Immature natural killer cell (primary cell): ENCODE data around the gene FNDC3A. TPM values are rescaled to one million over a fixed set of nuclear protein-coding genes. Genes with fewer than 3 reads are reported as not detected.

Experiments used
- DNase-seq, 3 donors: peaks; one replicate each; pipeline ENCODE4 v3.0.0; 2022; ENCODE audit warnings: mixed read lengths in 1 of 3
- H3K27ac Mint-ChIP-seq, 6 donors: one replicate each; pipeline ENCODE4 v1.8.0; 2020; ENCODE audit warnings: mixed read lengths in 6 of 6, mild to moderate bottlenecking in 5 of 6, inconsistent platforms in 4 of 6, moderate library complexity in 3 of 6
- H3K27me3 Mint-ChIP-seq, 3 donors: one replicate each; pipeline ENCODE4 v1.8.0; 2020 to 2021; ENCODE audit warnings: low read depth in 3 of 3, mild to moderate bottlenecking in 3 of 3, mixed read lengths in 3 of 3, moderate library complexity in 3 of 3, inconsistent platforms in 1 of 3
- H3K36me3 Mint-ChIP-seq, 3 donors: one replicate each; pipeline ENCODE4 v1.8.0; 2020; ENCODE audit warnings: mixed read lengths in 3 of 3, inconsistent platforms in 2 of 3, mild to moderate bottlenecking in 2 of 3
- H3K4me1 Mint-ChIP-seq, 2 donors: one replicate each; pipeline ENCODE4 v1.8.0; 2020; ENCODE audit warnings: inconsistent platforms in 2 of 2, mild to moderate bottlenecking in 2 of 2, mixed read lengths in 2 of 2, moderate library complexity in 1 of 2
- H3K4me3 Mint-ChIP-seq, 5 donors: one replicate each; pipeline ENCODE4 v1.8.0; 2020; ENCODE audit warnings: mild to moderate bottlenecking in 5 of 5, mixed read lengths in 5 of 5, inconsistent platforms in 3 of 5, moderate library complexity in 3 of 5
- H3K9me3 Mint-ChIP-seq, 6 donors: one replicate each; pipeline ENCODE4 v1.8.0; 2020; ENCODE audit warnings: mild to moderate bottlenecking in 6 of 6, mixed read lengths in 6 of 6, inconsistent platforms in 4 of 6, moderate library complexity in 3 of 6
- polyA plus RNA-seq, 3 donors: library from polyadenylated mRNA; unstranded; fragments of 300-500 nt; fragmentation: Illumina TruSeq; gene quantifications; one replicate each; pipeline ENCODE4 v1.2.3, GENCODE V29; 2021

The FNDC3A gene
- polyA plus RNA-seq, 3 donors from 2014 or later: 3.5 to 8.1 (median 5.1) TPM

DNA sequence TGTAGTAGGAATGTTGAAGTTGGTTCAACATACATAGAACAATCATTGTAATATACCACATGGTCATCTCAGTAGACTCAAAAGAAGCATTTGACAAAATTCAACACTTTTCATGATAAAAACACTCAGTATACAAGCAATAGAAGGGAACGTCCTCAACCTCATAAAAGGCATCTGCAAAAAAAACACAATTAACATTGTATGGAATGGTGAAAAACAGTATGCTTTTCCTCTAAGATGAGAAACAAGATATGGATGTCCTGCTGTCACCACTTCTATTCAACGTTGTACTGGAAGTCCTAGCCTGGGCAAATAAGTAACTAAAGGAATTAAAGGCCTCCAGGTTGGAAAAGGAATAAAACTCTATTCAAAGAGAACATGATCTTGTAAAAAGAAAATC lies 54.5 kb downstream of the FNDC3A start:
- Mint-ChIP-seq H3K4me1 (no peaks in the 10 kb centered on the region), H3K9me3 (no peaks in the 10 kb centered on the region), H3K27ac (no peak overlapping the region), H3K4me3 (no peak overlapping the region), H3K36me3 (peaks cover 8 to 22% (median 11%) of the 10 kb centered on the region in 3 donors), H3K27me3 (no peaks in the 10 kb centered on the region)
- no peak for DNase-seq

DNA sequence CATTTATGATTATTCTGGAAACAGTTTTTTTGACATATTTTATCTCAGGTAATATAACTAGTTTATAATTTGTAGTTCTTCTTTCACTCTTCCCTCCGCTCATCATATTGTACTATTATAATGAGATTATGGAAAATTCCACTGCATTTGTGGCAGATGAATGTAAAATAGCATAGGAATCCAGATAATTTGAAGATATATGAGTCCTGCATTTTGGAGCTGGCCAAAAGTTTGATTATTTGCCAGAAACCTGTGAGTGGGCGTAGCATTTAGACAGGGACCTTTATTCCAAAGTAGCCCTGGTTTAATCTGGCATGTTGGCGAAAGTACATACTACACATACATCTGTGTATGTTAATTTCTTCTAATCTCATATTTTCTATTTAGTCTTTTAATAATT lies 65.2 kb downstream of the FNDC3A start:
- no peaks in the 10 kb centered on the region for H3K9me3 Mint-ChIP-seq
- DNase-seq: no peak
- H3K36me3 Mint-ChIP-seq: peaks cover 0 to 12% (median 6%) of the 10 kb centered on the region in 3 donors
- no peak overlapping the region for H3K4me3 Mint-ChIP-seq
- no peak overlapping the region for H3K27ac Mint-ChIP-seq
- no peaks in the 10 kb centered on the region for H3K4me1 Mint-ChIP-seq
- H3K27me3 Mint-ChIP-seq: no peaks in the 10 kb centered on the region

DNA sequence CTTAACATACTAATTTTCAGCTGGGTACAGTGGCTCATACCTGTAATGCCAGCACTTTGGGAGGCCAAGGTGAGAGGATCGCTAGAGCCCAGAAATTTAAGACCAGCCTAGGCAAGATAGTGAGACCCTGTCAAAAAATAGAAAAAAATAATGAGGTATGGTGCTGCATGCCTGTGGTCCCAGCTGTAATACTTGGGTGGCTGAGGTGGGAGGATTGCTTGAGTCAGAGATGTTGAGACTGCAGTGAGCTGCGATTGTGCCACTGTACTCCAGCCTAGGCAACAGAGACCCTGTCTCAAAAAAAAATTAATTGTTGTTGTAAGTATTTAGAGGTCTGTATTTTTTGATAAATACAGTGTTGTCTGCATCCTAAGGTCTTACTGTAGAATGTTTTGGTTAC lies 66.8 kb downstream of the FNDC3A start:
- Mint-ChIP-seq H3K9me3 (no peaks in the 10 kb centered on the region), H3K4me3 (no peak overlapping the region), H3K36me3 (peaks cover 0 to 12% (median 7%) of the 10 kb centered on the region in 3 donors), H3K27ac (no peak overlapping the region), H3K4me1 (no peaks in the 10 kb centered on the region), H3K27me3 (no peaks in the 10 kb centered on the region)
- no peak for DNase-seq

GRCh38 chr13:49044008-49044407 lies 68.3 kb downstream of the FNDC3A start:
- Mint-ChIP-seq H3K27ac (no peak overlapping the region), H3K36me3 (peaks cover 0 to 17% (median 12%) of the 10 kb centered on the region in 3 donors), H3K4me3 (no peak overlapping the region), H3K4me1 (peaks cover 0 to 7% of the 10 kb centered on the region in 2 donors), H3K27me3 (no peaks in the 10 kb centered on the region), H3K9me3 (no peaks in the 10 kb centered on the region)
- DNase-seq: no peak

DNA sequence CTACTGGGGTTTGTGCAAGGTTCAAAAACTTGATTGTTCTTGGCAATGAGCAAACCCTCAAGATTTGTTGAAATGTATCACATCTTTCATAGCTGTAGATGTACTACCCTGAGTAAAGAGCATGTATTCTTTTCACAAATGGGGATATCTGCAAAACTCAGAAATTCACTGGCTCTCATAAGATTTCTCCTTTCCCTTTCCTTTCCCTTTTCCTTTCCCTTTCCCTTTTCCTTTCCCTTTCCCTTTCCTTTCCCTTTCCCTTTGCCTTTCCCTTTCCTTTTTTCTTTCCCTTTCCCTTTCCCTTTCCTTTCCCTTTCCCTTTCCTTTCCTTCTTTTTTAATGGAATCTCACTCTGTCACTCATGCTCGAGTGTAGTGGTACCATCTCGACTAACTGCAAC lies 69.1 kb downstream of the FNDC3A start:
- DNase-seq: no peak
- H3K9me3 Mint-ChIP-seq: no peaks in the 10 kb centered on the region
- H3K36me3 Mint-ChIP-seq: peaks cover 0 to 17% (median 17%) of the 10 kb centered on the region in 3 donors
- H3K4me1 Mint-ChIP-seq: peaks cover 0 to 15% of the 10 kb centered on the region in 2 donors
- H3K27ac Mint-ChIP-seq: peak overlapping the region in 1 of 6 donors; percentile 49
- H3K27me3 Mint-ChIP-seq: peaks cover 0 to 1% (median 0%) of the 10 kb centered on the region in 3 donors
- H3K4me3 Mint-ChIP-seq: no peak overlapping the region

DNA sequence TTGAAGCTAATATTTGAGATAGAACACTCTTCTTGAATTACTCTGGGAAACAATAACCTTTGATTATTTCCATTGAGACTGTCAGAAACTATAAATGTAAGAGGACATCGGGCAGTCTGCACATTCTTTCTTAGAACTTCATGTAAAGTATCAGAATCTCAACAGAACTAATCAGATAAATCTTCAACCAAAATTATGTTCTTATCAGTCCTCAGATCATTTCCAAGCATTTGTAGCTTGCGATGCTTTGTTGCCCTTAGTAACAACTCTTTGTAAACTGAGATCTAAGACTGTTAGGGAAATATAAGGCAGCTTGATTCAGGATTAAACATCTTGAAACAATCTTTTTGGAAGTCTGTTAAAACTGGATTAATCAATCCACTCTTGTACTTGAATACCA lies 70.3 kb downstream of the FNDC3A start:
- Mint-ChIP-seq H3K9me3 (no peaks in the 10 kb centered on the region), H3K4me3 (no peak overlapping the region), H3K36me3 (peaks cover 0 to 26% (median 14%) of the 10 kb centered on the region in 3 donors), H3K27me3 (peaks cover 0 to 1% (median 0%) of the 10 kb centered on the region in 3 donors), H3K27ac (peak overlapping the region in 1 of 6 donors; percentile 9), H3K4me1 (peaks cover 3 to 23% of the 10 kb centered on the region in 2 donors)
- no peak for DNase-seq

- no peaks in the 10 kb centered on the region for H3K9me3 Mint-ChIP-seq
- no peak overlapping the region for H3K4me3 Mint-ChIP-seq
Measured at GRCh38 chr13:49046519-49046918, 70.8 kb downstream of the FNDC3A start.

GRCh38 chr13:49052813-49053212 lies 77.1 kb downstream of the FNDC3A start:
- Mint-ChIP-seq H3K9me3 (no peaks in the 10 kb centered on the region), H3K4me1 (peaks cover 4 to 23% of the 10 kb centered on the region in 2 donors), H3K36me3 (peaks cover 0 to 23% (median 8%) of the 10 kb centered on the region in 3 donors), H3K4me3 (no peak overlapping the region), H3K27ac (no peak overlapping the region), H3K27me3 (peaks cover 0 to 1% (median 0%) of the 10 kb centered on the region in 3 donors)
- no peak for DNase-seq

More at GRCh38 chr13:49046519-49046918, 70.8 kb downstream of the FNDC3A start:
- H3K27ac Mint-ChIP-seq: no peak overlapping the region
- DNase-seq: no peak
- peaks cover 0 to 1% (median 0%) of the 10 kb centered on the region in 3 donors for H3K27me3 Mint-ChIP-seq
- H3K4me1 Mint-ChIP-seq: peaks cover 3 to 23% of the 10 kb centered on the region in 2 donors
- peaks cover 0 to 28% (median 14%) of the 10 kb centered on the region in 3 donors for H3K36me3 Mint-ChIP-seq

DNA sequence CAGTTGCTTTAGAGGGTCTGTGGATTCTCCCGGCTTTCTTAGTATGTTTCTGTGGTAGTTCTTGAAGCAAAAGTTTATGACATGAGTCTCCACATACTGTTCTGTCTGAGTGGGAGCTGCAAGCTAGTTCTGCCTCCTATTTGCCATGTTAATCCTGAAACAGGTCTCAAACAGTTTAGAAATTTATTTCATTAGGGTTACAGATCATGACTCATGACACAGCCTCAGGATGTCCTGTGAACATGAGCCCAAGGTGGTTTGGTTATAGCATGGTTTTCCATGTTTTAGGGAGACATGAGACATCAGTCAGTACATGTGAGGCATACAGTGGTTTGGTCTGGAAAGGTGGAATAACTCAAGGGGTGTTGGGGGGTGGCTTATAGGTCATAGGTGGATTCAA lies 77.5 kb downstream of the FNDC3A start:
- no peak for DNase-seq
- peaks cover 0 to 23% (median 8%) of the 10 kb centered on the region in 3 donors for H3K36me3 Mint-ChIP-seq
- no peak overlapping the region for H3K4me3 Mint-ChIP-seq
- H3K27ac Mint-ChIP-seq: no peak overlapping the region
- H3K27me3 Mint-ChIP-seq: peaks cover 0 to 1% (median 0%) of the 10 kb centered on the region in 3 donors
- no peaks in the 10 kb centered on the region for H3K9me3 Mint-ChIP-seq
- H3K4me1 Mint-ChIP-seq: peaks cover 4 to 23% of the 10 kb centered on the region in 2 donors

DNA sequence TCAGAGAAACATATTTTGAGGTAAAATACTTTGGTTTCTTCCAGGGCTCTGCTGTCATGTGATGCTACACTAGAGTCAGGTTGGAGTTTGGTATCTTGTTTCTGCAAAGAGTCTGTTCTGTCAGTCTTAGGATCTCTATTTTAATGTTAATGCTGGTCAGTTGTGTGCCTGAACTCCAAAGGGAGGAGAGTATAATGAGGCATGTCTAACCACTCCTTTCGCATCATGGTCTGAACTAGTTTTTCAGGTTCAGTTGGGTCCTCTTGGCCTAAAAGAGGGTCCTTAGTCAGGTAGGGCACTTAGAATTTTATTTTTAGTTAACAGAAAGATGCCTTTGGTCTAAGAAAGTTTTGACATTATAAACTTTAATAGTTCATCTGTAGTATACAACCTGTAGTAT lies 78.2 kb downstream of the FNDC3A start:
- Mint-ChIP-seq H3K27ac (no peak overlapping the region), H3K36me3 (peaks cover 0 to 22% (median 7%) of the 10 kb centered on the region in 3 donors), H3K4me1 (peaks cover 4 to 17% of the 10 kb centered on the region in 2 donors), H3K9me3 (no peaks in the 10 kb centered on the region), H3K27me3 (peaks cover 0 to 1% (median 0%) of the 10 kb centered on the region in 3 donors), H3K4me3 (no peak overlapping the region)
- no peak for DNase-seq

GRCh38 chr13:49055021-49055420 lies 79.3 kb downstream of the FNDC3A start:
- H3K4me3 Mint-ChIP-seq: no peak overlapping the region
- H3K36me3 Mint-ChIP-seq: peaks cover 0 to 20% (median 10%) of the 10 kb centered on the region in 3 donors
- H3K27ac Mint-ChIP-seq: no peak overlapping the region

DNA sequence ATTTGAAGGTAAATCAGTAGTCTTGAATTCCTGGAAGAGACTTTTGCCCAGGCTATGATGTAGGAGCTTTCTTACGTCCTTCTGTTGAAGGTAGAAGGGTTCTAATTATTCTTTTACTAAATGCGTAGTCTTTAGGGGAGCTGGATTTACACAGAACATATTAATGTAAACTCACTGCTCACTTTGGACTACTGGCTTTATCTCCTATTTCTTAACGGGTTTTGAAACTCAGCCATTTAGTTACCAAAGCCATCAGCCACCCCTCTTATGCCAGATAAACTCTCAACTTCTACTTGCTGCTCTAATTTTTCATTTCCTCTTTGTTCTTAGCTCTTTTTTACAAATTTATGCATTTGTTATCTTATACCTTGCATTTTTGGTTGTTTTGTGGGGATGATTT lies 81.5 kb downstream of the FNDC3A start:
- no peak overlapping the region for H3K4me3 Mint-ChIP-seq
- peaks cover 0 to 7% (median 7%) of the 10 kb centered on the region in 3 donors for H3K36me3 Mint-ChIP-seq
- DNase-seq: no peak
- H3K4me1 Mint-ChIP-seq: peaks cover 0 to 1% of the 10 kb centered on the region in 2 donors
- H3K9me3 Mint-ChIP-seq: no peaks in the 10 kb centered on the region
- no peak overlapping the region for H3K27ac Mint-ChIP-seq
- peaks cover 0 to 3% (median 2%) of the 10 kb centered on the region in 3 donors for H3K27me3 Mint-ChIP-seq

More at GRCh38 chr13:49055021-49055420, 79.3 kb downstream of the FNDC3A start:
- peaks cover 0 to 3% (median 0%) of the 10 kb centered on the region in 3 donors for H3K27me3 Mint-ChIP-seq
- H3K9me3 Mint-ChIP-seq: no peaks in the 10 kb centered on the region
- H3K4me1 Mint-ChIP-seq: peaks cover 3 to 6% of the 10 kb centered on the region in 2 donors
- no peak for DNase-seq

DNA sequence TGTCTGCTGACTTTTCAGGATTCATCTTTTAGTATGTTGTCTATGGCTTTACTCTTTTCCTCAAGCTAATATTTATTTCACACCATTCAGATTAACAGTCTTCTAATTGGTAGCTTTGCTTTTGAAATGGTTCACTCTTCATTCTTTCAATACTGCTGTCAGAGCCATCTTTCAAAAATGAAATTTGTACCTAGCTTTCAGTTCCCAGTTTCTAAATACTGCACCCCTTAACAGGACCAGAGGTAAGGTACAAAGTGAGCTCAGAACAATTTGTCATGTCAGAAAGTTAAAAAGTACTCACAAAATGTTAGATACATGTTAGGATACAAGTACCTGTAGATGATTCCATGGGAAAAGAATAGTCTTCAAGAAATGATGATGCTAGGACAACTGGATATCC lies 83.0 kb downstream of the FNDC3A start:
- Mint-ChIP-seq H3K27ac (no peak overlapping the region), H3K9me3 (no peaks in the 10 kb centered on the region), H3K4me1 (peaks cover 0 to 4% of the 10 kb centered on the region in 2 donors), H3K36me3 (peaks cover 0 to 7% (median 7%) of the 10 kb centered on the region in 3 donors), H3K4me3 (no peak overlapping the region), H3K27me3 (peaks cover 0 to 3% (median 2%) of the 10 kb centered on the region in 3 donors)
- DNase-seq: no peak

DNA sequence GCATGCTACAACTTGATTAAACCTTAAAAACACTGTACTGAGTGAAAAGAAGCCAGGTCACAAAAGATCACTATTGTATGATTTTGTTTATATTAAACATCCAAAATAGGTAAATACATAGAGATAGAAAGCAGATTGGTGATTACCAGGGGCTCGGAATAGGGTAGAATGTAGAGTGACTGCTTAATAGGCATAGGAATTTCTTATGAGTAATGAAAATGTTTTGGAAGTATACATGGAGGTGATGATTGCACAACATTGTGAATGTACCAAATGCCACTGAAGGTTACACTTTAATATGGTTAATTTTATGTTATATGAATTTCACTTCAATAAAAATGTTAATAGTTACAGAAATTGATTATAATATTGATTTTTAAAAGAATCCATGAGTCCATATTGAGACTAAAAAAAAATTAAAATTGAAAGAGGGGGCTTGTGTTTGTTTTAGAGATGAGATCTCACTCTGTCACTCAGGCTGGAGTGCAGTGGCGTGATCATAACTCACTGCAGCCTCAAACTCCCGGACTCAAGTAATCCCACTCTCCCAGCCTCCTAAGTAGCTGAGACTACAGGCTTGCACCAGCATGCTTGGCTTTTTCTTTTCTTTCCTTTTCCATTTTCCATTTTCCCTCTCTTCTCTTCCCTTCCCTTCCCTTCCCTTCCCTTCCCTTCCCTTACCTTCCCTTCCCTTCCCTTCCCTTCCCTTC lies 85.1 kb downstream of the FNDC3A start:
- Mint-ChIP-seq H3K4me3 (no peak overlapping the region), H3K9me3 (no peaks in the 10 kb centered on the region), H3K27ac (no peak overlapping the region), H3K27me3 (peaks cover 0 to 3% (median 2%) of the 10 kb centered on the region in 3 donors), H3K4me1 (peaks cover 4 to 8% of the 10 kb centered on the region in 2 donors), H3K36me3 (peaks cover 0 to 7% (median 7%) of the 10 kb centered on the region in 3 donors)
- DNase-seq: no peak
